Measurements from ENCODE around the gene DPCD.
"Not testable (repeated sequence)": the region's sequence is repeated elsewhere in the genome, so short reads cannot be mapped to it uniquely, and the experiment has no call there.

Gene DPCD

DNA sequence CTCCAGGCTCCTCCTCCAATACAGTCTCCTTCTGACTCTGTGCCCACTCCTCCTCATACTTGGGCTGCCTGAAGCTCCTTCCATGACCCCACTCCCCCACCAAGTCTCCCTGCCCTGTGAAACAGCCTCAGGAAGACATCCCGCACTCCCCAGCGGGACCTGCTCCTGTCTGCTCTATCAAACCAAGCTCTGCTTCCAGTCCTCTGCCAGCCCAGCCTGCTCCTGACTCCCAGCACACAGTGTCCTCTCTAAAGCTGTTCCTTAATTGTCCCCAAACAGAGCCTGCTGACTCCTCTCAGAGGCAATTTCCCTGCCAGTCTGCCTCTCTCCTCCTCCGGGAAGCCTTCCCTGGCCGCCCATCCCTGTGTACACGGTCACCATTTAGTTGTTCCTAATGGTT lies 9.9 kb upstream of the DPCD start:
- TF ChIP-seq MYC (IDR thresholded peaks at IDR 0.05; ENCODE audit: low read depth, low read length) (no peak), MAX (IDR thresholded peaks at IDR 0.05; ENCODE audit: low read depth, low read length) (no peak), POLR2A (IDR thresholded peaks at IDR 0.05; ENCODE audit: extremely low read depth, insufficient read length) (no peak), CTCF (IDR thresholded peaks at IDR 0.05; ENCODE audit: low read depth, low read length) (no peak)
- DNase-seq (ENCODE audit: low read depth) = no peak

GRCh38 chr10:101578803-101579515 lies 9.2 kb upstream of the DPCD start:
- peak; percentile 7 for TF ChIP-seq POLR2A (IDR thresholded peaks at IDR 0.05; ENCODE audit: extremely low read depth, insufficient read length)
- TF ChIP-seq MYC (IDR thresholded peaks at IDR 0.05; ENCODE audit: low read depth, low read length) = no peak
- H3K4me3 ChIP-seq (ENCODE audit: low read depth, low read length) = no peak overlapping the region
- DNase-seq (ENCODE audit: low read depth) = no peak

More for the DNA sequence above, 9.9 kb upstream of the DPCD start:
- H3K4me3 ChIP-seq (ENCODE audit: low read depth, low read length) = no peak overlapping the region

GRCh38 chr10:101579516-101579870 lies 8.6 kb upstream of the DPCD start:
- H3K4me3 ChIP-seq (ENCODE audit: low read depth, low read length) = no peak overlapping the region
- no peak for DNase-seq (ENCODE audit: low read depth)
- TF ChIP-seq MYC (IDR thresholded peaks at IDR 0.05; ENCODE audit: low read depth, low read length) (no peak), POLR2A (IDR thresholded peaks at IDR 0.05; ENCODE audit: extremely low read depth, insufficient read length) (no peak), MAX (IDR thresholded peaks at IDR 0.05; ENCODE audit: low read depth, low read length) (no peak), CTCF (IDR thresholded peaks at IDR 0.05; ENCODE audit: low read depth, low read length) (no peak)

- no peak for DNase-seq (ENCODE audit: low read depth)
- no peak for TF ChIP-seq CTCF (IDR thresholded peaks at IDR 0.05; ENCODE audit: low read depth, low read length)
- no peak for TF ChIP-seq POLR2A (IDR thresholded peaks at IDR 0.05; ENCODE audit: extremely low read depth, insufficient read length)
- no peak for TF ChIP-seq MYC (IDR thresholded peaks at IDR 0.05; ENCODE audit: low read depth, low read length)
- no peak for TF ChIP-seq MAX (IDR thresholded peaks at IDR 0.05; ENCODE audit: low read depth, low read length)
- no peak overlapping the region for H3K4me3 ChIP-seq (ENCODE audit: low read depth, low read length)
Measured at GRCh38 chr10:101580486-101581399, 7.4 kb upstream of the DPCD start.

- no peak for DNase-seq (ENCODE audit: low read depth)
- TF ChIP-seq MYC (IDR thresholded peaks at IDR 0.05; ENCODE audit: low read depth, low read length) = no peak
- no peak for TF ChIP-seq POLR2A (IDR thresholded peaks at IDR 0.05; ENCODE audit: extremely low read depth, insufficient read length)
- H3K4me3 ChIP-seq (ENCODE audit: low read depth, low read length) = no peak overlapping the region
Measured at GRCh38 chr10:101585841-101586240, 2.3 kb upstream of the DPCD start.

- TF ChIP-seq MAX (IDR thresholded peaks at IDR 0.05; ENCODE audit: low read depth, low read length) = no peak
- TF ChIP-seq POLR2A (IDR thresholded peaks at IDR 0.05; ENCODE audit: extremely low read depth, insufficient read length) = no peak
- no peak for TF ChIP-seq CTCF (IDR thresholded peaks at IDR 0.05; ENCODE audit: low read depth, low read length)
- TF ChIP-seq MYC (IDR thresholded peaks at IDR 0.05; ENCODE audit: low read depth, low read length) = no peak
- H3K4me3 ChIP-seq (ENCODE audit: low read depth, low read length) = peak overlapping the region; percentile 93
- no peak for DNase-seq (ENCODE audit: low read depth)
Measured at GRCh38 chr10:101588879-101589278, 758 bp downstream of the DPCD start.

DNA sequence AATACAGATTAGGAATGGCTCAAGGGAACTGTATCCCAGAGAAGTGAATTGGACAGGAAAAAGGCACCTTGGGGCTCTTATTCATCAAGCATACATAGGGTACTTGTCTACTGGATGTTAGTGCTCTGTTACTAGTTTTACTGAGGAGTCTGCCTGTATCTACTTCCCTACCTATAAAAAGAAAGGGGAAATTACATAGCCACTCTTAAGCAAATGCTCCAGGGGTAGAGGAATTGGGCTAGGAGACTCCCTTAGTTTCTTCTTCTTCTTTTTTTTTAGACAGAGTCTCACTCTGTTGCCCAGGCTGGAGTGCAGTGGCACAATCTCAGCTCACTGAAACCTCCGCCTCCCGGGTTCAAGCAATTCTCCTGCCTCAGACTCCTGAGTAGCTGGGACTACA lies 5.2 kb downstream of the DPCD start:
- peak; percentile 35 for DNase-seq (ENCODE audit: low read depth)
- H3K4me3 ChIP-seq (ENCODE audit: low read depth, low read length) = not testable (repeated sequence)

Data from NB4 (cell line).